Measurements from ENCODE around the gene CIRBP.

DNA sequence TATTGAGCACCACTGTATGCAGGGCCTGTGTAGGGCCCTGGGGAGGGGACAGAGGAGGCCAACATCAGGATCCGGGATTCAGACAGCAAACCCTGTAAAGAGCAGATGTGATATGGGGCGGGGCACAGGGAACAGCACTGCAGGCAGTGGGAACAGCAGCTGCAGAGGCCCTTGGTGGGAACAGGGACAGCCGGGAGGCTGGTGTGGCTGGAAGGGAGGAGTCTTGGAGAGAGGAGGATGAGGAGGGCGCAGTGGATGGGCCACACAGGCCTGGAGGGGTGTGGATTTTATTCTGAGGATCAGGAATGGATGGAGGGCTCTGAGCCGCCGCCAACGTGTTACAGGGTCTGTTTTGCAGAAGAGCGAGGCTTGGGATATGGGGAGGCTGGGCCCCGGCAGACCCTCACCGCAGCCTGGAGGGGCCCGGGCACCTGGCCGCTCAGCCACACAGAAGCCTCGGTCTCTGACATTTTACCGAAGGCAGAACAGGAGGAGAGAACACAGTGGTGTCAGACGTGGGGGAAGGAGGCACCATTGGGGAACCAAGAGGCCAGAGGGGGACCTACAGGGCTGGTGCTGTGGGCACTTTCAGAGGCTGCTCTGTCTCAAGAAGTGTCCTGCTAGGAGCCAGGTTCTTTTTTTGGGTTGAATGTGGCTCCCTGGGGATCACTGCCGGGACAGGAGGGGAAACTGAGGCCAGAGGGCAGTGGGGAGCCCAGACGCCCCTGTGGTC lies 23.5 kb downstream of the CIRBP start:
- TF ChIP-seq, protein P1, sequence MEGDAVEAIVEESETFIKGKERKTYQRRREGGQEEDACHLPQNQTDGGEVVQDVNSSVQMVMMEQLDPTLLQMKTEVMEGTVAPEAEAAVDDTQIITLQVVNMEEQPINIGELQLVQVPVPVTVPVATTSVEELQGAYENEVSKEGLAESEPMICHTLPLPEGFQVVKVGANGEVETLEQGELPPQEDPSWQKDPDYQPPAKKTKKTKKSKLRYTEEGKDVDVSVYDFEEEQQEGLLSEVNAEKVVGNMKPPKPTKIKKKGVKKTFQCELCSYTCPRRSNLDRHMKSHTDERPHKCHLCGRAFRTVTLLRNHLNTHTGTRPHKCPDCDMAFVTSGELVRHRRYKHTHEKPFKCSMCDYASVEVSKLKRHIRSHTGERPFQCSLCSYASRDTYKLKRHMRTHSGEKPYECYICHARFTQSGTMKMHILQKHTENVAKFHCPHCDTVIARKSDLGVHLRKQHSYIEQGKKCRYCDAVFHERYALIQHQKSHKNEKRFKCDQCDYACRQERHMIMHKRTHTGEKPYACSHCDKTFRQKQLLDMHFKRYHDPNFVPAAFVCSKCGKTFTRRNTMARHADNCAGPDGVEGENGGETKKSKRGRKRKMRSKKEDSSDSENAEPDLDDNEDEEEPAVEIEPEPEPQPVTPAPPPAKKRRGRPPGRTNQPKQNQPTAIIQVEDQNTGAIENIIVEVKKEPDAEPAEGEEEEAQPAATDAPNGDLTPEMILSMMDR (conservative IDR thresholded peaks at IDR 0.05; ENCODE audit: low read depth, low read length), result no peak
- TF ChIP-seq EZH2 (IDR thresholded peaks at IDR 0.05; ENCODE audit: borderline replicate concordance, low read depth, low read length, poor library complexity, severe bottlenecking), result no peak

All from A673 (cell line).